ENCODE measurements around the gene MYO1B.

MYO1B gene

GRCh38 chr2:191225690-191226089 is 19.5 kb upstream of the MYO1B start:
- in situ Hi-C loops (cut with HindIII; ENCODE audit: low sequenced_read_pairs): no loop called here

- in situ Hi-C loops (cut with HindIII; ENCODE audit: low sequenced_read_pairs): no loop called here
Observed at GRCh38 chr2:191226196-191226595, 19.0 kb upstream of the MYO1B start.

GRCh38 chr2:191228333-191228732 is 16.9 kb upstream of the MYO1B start:
- in situ Hi-C loops (cut with HindIII; ENCODE audit: low sequenced_read_pairs): no loop called here

- in situ Hi-C loops (cut with HindIII; ENCODE audit: low sequenced_read_pairs): no loop called here
Observed at GRCh38 chr2:191228861-191229260, 16.3 kb upstream of the MYO1B start.

GRCh38 chr2:191230174-191230573 is 15.0 kb upstream of the MYO1B start:
- in situ Hi-C loops (cut with HindIII; ENCODE audit: low sequenced_read_pairs): no loop called here

GRCh38 chr2:191231995-191232394 is 13.2 kb upstream of the MYO1B start:
- in situ Hi-C loops (cut with HindIII; ENCODE audit: low sequenced_read_pairs): no loop called here

GRCh38 chr2:191233533-191233932 is 11.7 kb upstream of the MYO1B start:
- in situ Hi-C loops (cut with HindIII; ENCODE audit: low sequenced_read_pairs): no loop called here

GRCh38 chr2:191234376-191234775 is 10.8 kb upstream of the MYO1B start:
- in situ Hi-C loops (cut with HindIII; ENCODE audit: low sequenced_read_pairs): no loop called here

- in situ Hi-C loops (cut with HindIII; ENCODE audit: low sequenced_read_pairs): no loop called here
Observed at GRCh38 chr2:191240871-191241270, 4.3 kb upstream of the MYO1B start.

GRCh38 chr2:191241418-191241817 is 3.8 kb upstream of the MYO1B start:
- in situ Hi-C loops (cut with HindIII; ENCODE audit: low sequenced_read_pairs): no loop called here

- in situ Hi-C loops (cut with HindIII; ENCODE audit: low sequenced_read_pairs): no loop called here
Observed at GRCh38 chr2:191243154-191243553, 2.0 kb upstream of the MYO1B start.

- in situ Hi-C loops (cut with HindIII; ENCODE audit: low sequenced_read_pairs): no loop called here
Observed at GRCh38 chr2:191244350-191244749, 854 bp upstream of the MYO1B start.

- in situ Hi-C loops (cut with HindIII; ENCODE audit: low sequenced_read_pairs): no loop called here
Observed at GRCh38 chr2:191245869-191246531, 796 bp downstream of the MYO1B start.

GRCh38 chr2:191246820-191247380 is 1.7 kb downstream of the MYO1B start:
- in situ Hi-C loops (cut with HindIII; ENCODE audit: low sequenced_read_pairs): no loop called here

- in situ Hi-C loops (cut with HindIII; ENCODE audit: low sequenced_read_pairs): no loop called here
Observed at GRCh38 chr2:191247381-191248057, 2.3 kb downstream of the MYO1B start.

GRCh38 chr2:191249156-191249813 is 4.1 kb downstream of the MYO1B start:
- in situ Hi-C loops (cut with HindIII; ENCODE audit: low sequenced_read_pairs): no loop called here

GRCh38 chr2:191250400-191250799 is 5.2 kb downstream of the MYO1B start:
- in situ Hi-C loops (cut with HindIII; ENCODE audit: low sequenced_read_pairs): loop anchor here (5.0 kb wide), 1 partner anchor 72 kb away; no protein-coding TSS in a partner anchor

GRCh38 chr2:191250986-191251385 is 5.8 kb downstream of the MYO1B start:
- in situ Hi-C loops (cut with HindIII; ENCODE audit: low sequenced_read_pairs): loop anchor here (5.0 kb wide), 1 partner anchor 71 kb away; no protein-coding TSS in a partner anchor

GRCh38 chr2:191252699-191253098 is 7.5 kb downstream of the MYO1B start:
- in situ Hi-C loops (cut with HindIII; ENCODE audit: low sequenced_read_pairs): loop anchor here (5.0 kb wide), 1 partner anchor 70 kb away; no protein-coding TSS in a partner anchor

- in situ Hi-C loops (cut with HindIII; ENCODE audit: low sequenced_read_pairs): loop anchor here (5.0 kb wide), 1 partner anchor 69 kb away; no protein-coding TSS in a partner anchor
Observed at GRCh38 chr2:191253476-191253875, 8.3 kb downstream of the MYO1B start.

GRCh38 chr2:191255271-191255670 is 10.1 kb downstream of the MYO1B start:
- in situ Hi-C loops (cut with HindIII; ENCODE audit: low sequenced_read_pairs): no loop called here

All from DLD1 (cell line).